Measurements from ENCODE around the gene HERC2.
"Not testable (repeated sequence)": the region's sequence is repeated elsewhere in the genome, so short reads cannot be mapped to it uniquely, and the experiment has no call there.

GRCh38 chr15:28151864-28152537 lies 170.0 kb downstream of the HERC2 start:
- TF ChIP-seq CTCF (IDR thresholded peaks at IDR 0.05); ZFX (IDR thresholded peaks at IDR 0.05; ENCODE audit: borderline replicate concordance): not testable (repeated sequence)
